ENCODE results near the gene BACE2.

Gene BACE2

DNA sequence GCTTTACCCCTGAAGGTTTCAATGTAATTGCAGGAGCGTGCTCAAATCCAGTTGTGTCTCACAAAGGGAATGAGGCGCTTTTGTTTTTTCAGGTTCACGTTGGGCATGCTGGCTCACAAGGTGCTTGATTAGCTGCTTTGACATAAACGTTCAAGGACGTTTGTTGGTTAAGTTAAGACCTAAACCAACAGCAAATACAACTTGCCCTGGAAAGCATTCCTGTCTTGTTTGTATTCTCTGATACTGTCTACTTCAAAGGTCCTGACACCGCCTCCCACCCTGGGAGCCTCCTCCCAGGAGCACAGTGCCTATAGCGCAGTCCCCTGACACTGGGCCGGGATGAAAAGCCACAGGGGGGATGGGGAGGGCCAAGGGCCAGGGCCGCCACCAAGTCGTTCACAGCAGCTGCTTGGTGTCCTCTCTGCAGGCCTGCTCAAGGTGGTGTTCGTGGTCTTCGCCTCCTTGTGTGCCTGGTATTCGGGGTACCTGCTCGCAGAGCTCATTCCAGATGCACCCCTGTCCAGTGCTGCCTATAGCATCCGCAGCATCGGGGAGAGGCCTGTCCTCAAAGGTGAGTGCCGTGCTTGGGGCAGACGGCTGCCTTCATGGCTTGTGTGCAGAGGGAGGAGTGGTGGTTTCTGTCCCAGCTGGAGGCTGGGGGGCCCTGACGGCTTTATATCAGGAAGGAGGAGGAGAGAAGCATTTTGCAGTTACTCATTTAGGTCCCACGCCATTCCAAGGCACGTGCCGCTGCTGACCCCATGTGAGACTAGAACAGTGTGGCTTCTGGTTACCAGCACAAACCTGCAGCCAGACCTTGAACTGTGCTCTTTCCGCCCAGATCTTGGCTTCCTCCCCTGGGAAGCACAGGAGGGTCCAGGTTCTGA, 154.8 kb downstream of the BACE2 start:
- Mint-ChIP-seq H3K27ac (no peak overlapping the region), H3K36me3 (ENCODE audit: low read depth) (no peaks in the 10 kb centered on the region), H3K4me1 (ENCODE audit: low read depth) (peaks cover 5% of the 10 kb centered on the region), H3K9me3 (no peaks in the 10 kb centered on the region), H3K4me3 (no peak overlapping the region), H3K27me3 (ENCODE audit: low read depth) (peaks cover 20% of the 10 kb centered on the region)

- H3K36me3 Mint-ChIP-seq (ENCODE audit: low read depth) = no peaks in the 10 kb centered on the region
- peaks cover 5% of the 10 kb centered on the region for H3K4me1 Mint-ChIP-seq (ENCODE audit: low read depth)
- H3K27me3 Mint-ChIP-seq (ENCODE audit: low read depth) = peaks cover 17% of the 10 kb centered on the region
- H3K27ac Mint-ChIP-seq = no peak overlapping the region
- H3K4me3 Mint-ChIP-seq = no peak overlapping the region
- no peaks in the 10 kb centered on the region for H3K9me3 Mint-ChIP-seq
Observed at GRCh38 chr21:41325138-41325912, 157.4 kb downstream of the BACE2 start.

DNA sequence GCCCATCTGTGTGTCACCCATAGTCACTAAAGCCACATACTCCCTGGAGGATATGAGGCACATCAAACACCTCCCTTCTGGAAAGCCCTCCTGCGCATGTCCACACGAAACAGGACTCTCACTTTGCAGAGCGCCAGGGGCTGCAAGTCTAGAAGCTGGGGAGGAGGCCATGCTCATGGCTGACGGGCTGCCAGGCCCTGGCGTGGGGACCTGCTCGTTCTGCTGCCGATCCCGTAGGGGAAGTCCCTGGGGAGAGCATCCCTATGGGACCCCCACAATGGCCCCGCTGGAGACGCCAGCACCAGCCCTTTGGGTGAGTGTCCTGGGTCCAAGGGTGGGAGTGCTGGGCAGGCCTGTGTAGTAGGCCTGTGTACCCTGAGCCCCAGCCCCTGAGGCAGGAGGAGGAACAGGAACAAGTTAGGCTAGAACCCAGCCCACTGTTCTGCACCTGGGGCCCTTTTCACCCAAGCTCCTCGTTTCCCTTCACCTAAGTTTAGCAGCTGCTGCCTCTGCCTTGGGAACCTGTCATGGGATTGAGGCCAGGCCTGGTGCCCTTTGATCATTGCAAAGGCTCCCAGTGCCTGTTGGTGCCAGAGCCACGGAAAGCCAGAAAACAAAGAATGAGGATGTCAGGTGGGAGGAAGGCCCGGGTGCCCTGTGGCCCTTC, 158.6 kb downstream of the BACE2 start:
- Mint-ChIP-seq H3K27me3 (ENCODE audit: low read depth) (peaks cover 22% of the 10 kb centered on the region), H3K9me3 (no peaks in the 10 kb centered on the region), H3K4me3 (no peak overlapping the region), H3K36me3 (ENCODE audit: low read depth) (no peaks in the 10 kb centered on the region), H3K4me1 (ENCODE audit: low read depth) (peaks cover 3% of the 10 kb centered on the region), H3K27ac (no peak overlapping the region)

DNA sequence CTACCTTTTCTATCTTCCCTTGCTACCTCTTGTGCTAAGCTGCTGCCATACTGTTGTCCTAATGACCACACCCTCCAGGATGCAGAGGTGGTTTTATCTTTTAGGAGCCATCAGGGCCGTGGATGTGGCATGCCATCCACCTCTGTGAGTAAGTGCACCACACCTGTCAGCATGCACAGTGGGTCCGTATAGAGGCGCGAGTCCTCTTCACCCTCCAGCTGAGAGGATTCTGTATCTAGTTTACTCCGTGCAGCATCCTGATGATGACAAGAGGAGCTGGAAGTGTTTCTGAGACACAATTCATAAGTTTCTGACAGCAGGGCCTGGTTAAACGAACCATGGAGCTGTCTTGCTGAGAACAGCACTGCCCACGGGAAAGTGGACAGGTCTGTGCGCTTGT, 159.8 kb downstream of the BACE2 start:
- no peaks in the 10 kb centered on the region for H3K9me3 Mint-ChIP-seq
- no peak overlapping the region for H3K4me3 Mint-ChIP-seq
- peaks cover 25% of the 10 kb centered on the region for H3K27me3 Mint-ChIP-seq (ENCODE audit: low read depth)
- no peaks in the 10 kb centered on the region for H3K4me1 Mint-ChIP-seq (ENCODE audit: low read depth)
- H3K36me3 Mint-ChIP-seq (ENCODE audit: low read depth) = no peaks in the 10 kb centered on the region
- no peak overlapping the region for H3K27ac Mint-ChIP-seq

DNA sequence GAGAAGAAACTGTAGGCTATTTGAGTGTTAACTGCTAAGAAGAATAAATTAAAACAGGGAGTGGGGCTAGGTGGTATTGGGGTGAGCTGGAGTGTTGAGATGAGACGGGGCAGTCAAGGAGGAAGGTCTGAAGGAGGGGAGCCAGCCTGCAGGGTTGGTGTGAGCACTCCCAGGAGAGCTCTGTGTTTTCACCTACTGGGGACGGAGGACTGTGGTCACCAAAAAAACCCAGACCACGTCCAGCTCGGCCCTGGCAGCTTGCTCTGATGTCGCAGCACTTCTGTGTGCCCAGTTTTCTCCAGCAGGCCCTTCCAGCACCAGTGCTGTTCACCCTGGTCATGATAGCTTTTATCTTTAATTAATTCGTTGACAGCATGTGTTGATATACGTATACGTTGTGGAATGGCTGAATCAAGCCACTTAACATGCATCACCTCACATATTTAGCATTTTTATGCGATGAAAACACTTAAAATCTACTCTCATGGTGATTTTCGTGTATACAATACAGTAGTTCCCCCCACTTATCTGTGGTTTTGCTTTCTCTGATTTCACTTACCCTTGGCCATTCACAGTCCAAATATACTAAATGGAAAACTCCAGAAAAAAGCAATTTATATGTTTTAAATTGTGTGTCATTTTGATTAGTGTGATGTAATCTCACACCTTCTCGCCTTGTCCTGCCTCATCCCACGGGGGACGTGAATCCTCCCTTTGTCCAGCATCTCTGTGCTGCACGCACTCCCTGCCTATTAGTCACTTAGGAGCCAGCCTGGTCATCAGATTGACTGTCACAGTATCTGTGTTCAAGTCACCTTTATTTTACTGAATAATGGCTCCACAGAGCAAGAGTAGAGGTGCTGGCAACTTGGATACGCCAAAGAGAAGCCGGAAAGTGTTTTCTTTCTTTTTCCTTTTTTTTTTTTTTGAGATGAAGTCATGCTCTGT, 161.0 kb downstream of the BACE2 start:
- no peak overlapping the region for H3K4me3 Mint-ChIP-seq
- no peak overlapping the region for H3K27ac Mint-ChIP-seq
- peaks cover 3% of the 10 kb centered on the region for H3K36me3 Mint-ChIP-seq (ENCODE audit: low read depth)
- H3K9me3 Mint-ChIP-seq = peaks cover 7% of the 10 kb centered on the region
- H3K27me3 Mint-ChIP-seq (ENCODE audit: low read depth) = peaks cover 36% of the 10 kb centered on the region
- H3K4me1 Mint-ChIP-seq (ENCODE audit: low read depth) = no peaks in the 10 kb centered on the region

All from T-helper 1 cell treated with Interleukin-12 subunit alpha and Interleukin-12 subunit beta and Interleukin-4 antibody, amounts not matched to agents 30 μg/mL and 1 μg/mL, for 36 hours (primary cell).